HepG2 (cell line): ENCODE results near the gene MSI2. TPM values are rescaled to one million over a fixed set of nuclear protein-coding genes. Genes with fewer than 3 reads are reported as not detected.

Source experiments
- ATF7-NPFF ChIP-seq: sonication (generic); formaldehyde crosslinking; IDR thresholded peaks from 2 replicates; pipeline ENCODE4 v1.8.1; 2023; ENCODE audit warnings: mild to moderate bottlenecking, low read depth, missing genetic modification reagents, moderate library complexity
- BHLHE40 ChIP-seq: IDR thresholded peaks from 2 replicates; pipeline ENCODE4 v1.6.1; 2011; ENCODE audit warnings: low read length, improper control_type of control experiment
- HMG20B ChIP-seq: conservative IDR thresholded peaks from 2 replicates; pipeline ENCODE4 v1.6.1; 2016; ENCODE audit warnings: missing genetic modification reagents, missing compliant biosample characterization
- NFIB ChIP-seq: sonication (generic); formaldehyde crosslinking; IDR thresholded peaks from 2 replicates; pipeline ENCODE4 v1.9.0; 2021; ENCODE audit warnings: missing genetic modification reagents, mild to moderate bottlenecking, borderline replicate concordance
- NPAS2 ChIP-seq: sonication (generic); formaldehyde crosslinking; IDR thresholded peaks from 2 replicates; pipeline ENCODE4 v1.8.0; 2022; ENCODE audit warnings: mild to moderate bottlenecking, missing genetic modification reagents, borderline replicate concordance
- PCBP1 ChIP-seq: fragments of 200-400 bp; formaldehyde crosslinking; IDR thresholded peaks from 2 replicates; pipeline ENCODE4 v1.6.1; 2017; ENCODE audit warnings: mild to moderate bottlenecking, low read depth, low read length, borderline replicate concordance
- SP140L ChIP-seq: sonication (generic); formaldehyde crosslinking; IDR thresholded peaks from 2 replicates; pipeline ENCODE4 v1.4.0; 2020; ENCODE audit warnings: missing genetic modification reagents, borderline replicate concordance
- STAG1 ChIP-seq: sonication (generic); formaldehyde crosslinking; IDR thresholded peaks from 2 replicates; pipeline ENCODE4 v1.4.0; 2020; ENCODE audit warnings: missing genetic modification reagents
- ZFP62 ChIP-seq: sonication (generic); formaldehyde crosslinking; IDR thresholded peaks from 2 replicates; pipeline ENCODE4 v1.4.0; 2020; ENCODE audit warnings: missing genetic modification reagents
- ZNF274 ChIP-seq: sonication (generic); formaldehyde crosslinking; IDR thresholded peaks from 2 replicates; pipeline ENCODE4 v1.5.1; 2020; ENCODE audit warnings: mild to moderate bottlenecking, missing genetic modification reagents
- ZNF704 ChIP-seq: sonication (generic); formaldehyde crosslinking; IDR thresholded peaks from 2 replicates; pipeline ENCODE4 v1.8.1; 2023; ENCODE audit warnings: mild to moderate bottlenecking, inconsistent platforms, moderate library complexity, missing genetic modification reagents, borderline replicate concordance
- polyA plus RNA-seq, 8 experiments: library from polyadenylated mRNA; depleted of rRNA in 3 of 8; stranded (reverse) in 7 of 8; unstranded in 1 of 8; fragments of >200 nt; fragmentation: Illumina TruSeq in 4 of 8; extraction: Trizol in 4 of 8; gene quantifications; 2 replicates each; pipeline versions ENCODE4 v1.2.1 to v1.2.3, GENCODE V29; 2011 to 2016; ENCODE audit warnings: low read depth in 4 of 8, missing spikeins in 1 of 8, mixed read lengths in 1 of 8; ENCODE audit not compliant: insufficient read depth in 1 of 8
- total RNA-seq, 5 experiments: library from RNA; depleted of rRNA; stranded (reverse); fragments of >200 nt; fragmentation: Illumina TruSeq; extraction: Trizol; gene quantifications; 2 replicates each; pipeline ENCODE4 v1.2.3, GENCODE V29; 2016; ENCODE audit warnings: low read depth in 1 of 5
- TF ChIP-seq, protein P1 (sequence below): sonication (generic); formaldehyde crosslinking; IDR thresholded peaks from 2 replicates; pipeline ENCODE4 v1.4.0; 2020; ENCODE audit warnings: missing genetic modification reagents, borderline replicate concordance
- TF ChIP-seq, protein P2 (sequence below): sonication (generic); formaldehyde crosslinking; IDR thresholded peaks from 2 replicates; pipeline ENCODE4 v1.5.0; 2020; ENCODE audit warnings: missing genetic modification reagents
- TF ChIP-seq, protein P3 (sequence below): sonication (generic); formaldehyde crosslinking; IDR thresholded peaks from one replicate; pipeline ENCODE4 v1.5.1; 2020; ENCODE audit warnings: mild to moderate bottlenecking, missing genetic modification reagents; ENCODE audit errors: not compliant biosample characterization

Gene MSI2
- total and polyA plus RNA-seq, 2 of the 13 experiments (the other 11 are each of a cell fraction or from before 2014, with no cell fraction given) = 77.5 to 78.4 TPM

GRCh38 chr17:57407287-57408070 is 151.2 kb downstream of the MSI2 start (continued):
- TF ChIP-seq ZNF704 (CRISPR knock-in tag) (no peak; the same call in 1 of the 2 replicates), ZNF274 (CRISPR knock-in tag) (no peak), BHLHE40 (peak; percentile 87), HMG20B (CRISPR knock-in tag) (peak; percentile 66; the same call in 1 of the 2 replicates), ZFP62 (CRISPR knock-in tag) (no peak), NFIB (CRISPR knock-in tag) (no peak), SP140L (CRISPR knock-in tag) (no peak), STAG1 (peak; percentile 41; the same call in 1 of the 2 replicates), NPAS2 (no peak), ATF7-NPFF (0 out of 2 replicates have a peak, but pooled peaks have one; percentile 36), PCBP1 (no peak)
- TF ChIP-seq, protein P1, sequence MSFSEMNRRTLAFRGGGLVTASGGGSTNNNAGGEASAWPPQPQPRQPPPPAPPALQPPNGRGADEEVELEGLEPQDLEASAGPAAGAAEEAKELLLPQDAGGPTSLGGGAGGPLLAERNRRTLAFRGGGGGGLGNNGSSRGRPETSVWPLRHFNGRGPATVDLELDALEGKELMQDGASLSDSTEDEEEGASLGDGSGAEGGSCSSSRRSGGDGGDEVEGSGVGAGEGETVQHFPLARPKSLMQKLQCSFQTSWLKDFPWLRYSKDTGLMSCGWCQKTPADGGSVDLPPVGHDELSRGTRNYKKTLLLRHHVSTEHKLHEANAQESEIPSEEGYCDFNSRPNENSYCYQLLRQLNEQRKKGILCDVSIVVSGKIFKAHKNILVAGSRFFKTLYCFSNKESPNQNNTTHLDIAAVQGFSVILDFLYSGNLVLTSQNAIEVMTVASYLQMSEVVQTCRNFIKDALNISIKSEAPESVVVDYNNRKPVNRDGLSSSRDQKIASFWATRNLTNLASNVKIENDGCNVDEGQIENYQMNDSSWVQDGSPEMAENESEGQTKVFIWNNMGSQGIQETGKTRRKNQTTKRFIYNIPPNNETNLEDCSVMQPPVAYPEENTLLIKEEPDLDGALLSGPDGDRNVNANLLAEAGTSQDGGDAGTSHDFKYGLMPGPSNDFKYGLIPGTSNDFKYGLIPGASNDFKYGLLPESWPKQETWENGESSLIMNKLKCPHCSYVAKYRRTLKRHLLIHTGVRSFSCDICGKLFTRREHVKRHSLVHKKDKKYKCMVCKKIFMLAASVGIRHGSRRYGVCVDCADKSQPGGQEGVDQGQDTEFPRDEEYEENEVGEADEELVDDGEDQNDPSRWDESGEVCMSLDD (CRISPR knock-in tag) = 0 out of 2 replicates have a peak, but pooled peaks have one; percentile 30
- TF ChIP-seq, protein P2, sequence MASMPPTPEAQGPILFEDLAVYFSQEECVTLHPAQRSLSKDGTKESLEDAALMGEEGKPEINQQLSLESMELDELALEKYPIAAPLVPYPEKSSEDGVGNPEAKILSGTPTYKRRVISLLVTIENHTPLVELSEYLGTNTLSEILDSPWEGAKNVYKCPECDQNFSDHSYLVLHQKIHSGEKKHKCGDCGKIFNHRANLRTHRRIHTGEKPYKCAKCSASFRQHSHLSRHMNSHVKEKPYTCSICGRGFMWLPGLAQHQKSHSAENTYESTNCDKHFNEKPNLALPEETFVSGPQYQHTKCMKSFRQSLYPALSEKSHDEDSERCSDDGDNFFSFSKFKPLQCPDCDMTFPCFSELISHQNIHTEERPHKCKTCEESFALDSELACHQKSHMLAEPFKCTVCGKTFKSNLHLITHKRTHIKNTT (CRISPR knock-in tag) = no peak
- TF ChIP-seq, protein P3, sequence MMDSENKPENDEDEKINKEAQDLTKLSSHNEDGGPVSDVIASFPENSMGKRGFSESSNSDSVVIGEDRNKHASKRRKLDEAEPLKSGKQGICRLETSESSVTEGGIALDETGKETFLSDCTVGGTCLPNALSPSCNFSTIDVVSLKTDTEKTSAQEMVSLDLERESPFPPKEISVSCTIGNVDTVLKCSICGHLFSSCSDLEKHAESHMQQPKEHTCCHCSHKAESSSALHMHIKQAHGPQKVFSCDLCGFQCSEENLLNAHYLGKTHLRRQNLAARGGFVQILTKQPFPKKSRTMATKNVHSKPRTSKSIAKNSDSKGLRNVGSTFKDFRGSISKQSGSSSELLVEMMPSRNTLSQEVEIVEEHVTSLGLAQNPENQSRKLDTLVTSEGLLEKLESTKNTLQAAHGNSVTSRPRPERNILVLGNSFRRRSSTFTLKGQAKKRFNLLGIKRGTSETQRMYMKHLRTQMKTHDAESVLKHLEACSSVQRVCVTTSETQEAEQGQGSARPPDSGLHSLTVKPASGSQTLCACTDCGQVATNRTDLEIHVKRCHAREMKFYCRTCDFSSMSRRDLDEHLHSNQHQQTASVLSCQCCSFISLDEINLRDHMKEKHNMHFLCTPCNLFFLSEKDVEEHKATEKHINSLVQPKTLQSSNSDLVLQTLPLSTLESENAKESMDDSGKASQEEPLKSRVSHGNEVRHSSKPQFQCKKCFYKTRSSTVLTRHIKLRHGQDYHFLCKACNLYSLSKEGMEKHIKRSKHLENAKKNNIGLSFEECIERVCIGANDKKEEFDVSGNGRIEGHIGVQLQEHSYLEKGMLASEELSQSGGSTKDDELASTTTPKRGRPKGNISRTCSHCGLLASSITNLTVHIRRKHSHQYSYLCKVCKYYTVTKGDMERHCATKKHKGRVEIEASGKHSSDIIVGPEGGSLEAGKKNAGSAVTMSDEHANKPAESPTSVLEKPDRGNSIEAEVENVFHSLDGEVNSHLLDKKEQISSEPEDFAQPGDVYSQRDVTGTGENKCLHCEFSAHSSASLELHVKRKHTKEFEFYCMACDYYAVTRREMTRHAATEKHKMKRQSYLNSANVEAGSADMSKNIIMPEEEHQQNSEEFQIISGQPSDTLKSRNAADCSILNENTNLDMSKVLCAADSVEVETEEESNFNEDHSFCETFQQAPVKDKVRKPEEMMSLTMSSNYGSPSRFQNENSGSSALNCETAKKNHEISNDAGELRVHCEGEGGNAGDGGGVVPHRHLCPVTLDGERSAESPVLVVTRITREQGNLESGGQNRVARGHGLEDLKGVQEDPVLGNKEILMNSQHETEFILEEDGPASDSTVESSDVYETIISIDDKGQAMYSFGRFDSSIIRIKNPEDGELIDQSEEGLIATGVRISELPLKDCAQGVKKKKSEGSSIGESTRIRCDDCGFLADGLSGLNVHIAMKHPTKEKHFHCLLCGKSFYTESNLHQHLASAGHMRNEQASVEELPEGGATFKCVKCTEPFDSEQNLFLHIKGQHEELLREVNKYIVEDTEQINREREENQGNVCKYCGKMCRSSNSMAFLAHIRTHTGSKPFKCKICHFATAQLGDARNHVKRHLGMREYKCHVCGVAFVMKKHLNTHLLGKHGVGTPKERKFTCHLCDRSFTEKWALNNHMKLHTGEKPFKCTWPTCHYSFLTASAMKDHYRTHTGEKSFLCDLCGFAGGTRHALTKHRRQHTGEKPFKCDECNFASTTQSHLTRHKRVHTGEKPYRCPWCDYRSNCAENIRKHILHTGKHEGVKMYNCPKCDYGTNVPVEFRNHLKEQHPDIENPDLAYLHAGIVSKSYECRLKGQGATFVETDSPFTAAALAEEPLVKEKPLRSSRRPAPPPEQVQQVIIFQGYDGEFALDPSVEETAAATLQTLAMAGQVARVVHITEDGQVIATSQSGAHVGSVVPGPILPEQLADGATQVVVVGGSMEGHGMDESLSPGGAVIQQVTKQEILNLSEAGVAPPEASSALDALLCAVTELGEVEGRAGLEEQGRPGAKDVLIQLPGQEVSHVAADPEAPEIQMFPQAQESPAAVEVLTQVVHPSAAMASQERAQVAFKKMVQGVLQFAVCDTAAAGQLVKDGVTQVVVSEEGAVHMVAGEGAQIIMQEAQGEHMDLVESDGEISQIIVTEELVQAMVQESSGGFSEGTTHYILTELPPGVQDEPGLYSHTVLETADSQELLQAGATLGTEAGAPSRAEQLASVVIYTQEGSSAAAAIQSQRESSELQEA (CRISPR knock-in tag) = no peak
